ENCODE data around the gene DIP2B.

The DIP2B gene

GRCh38 chr12:50595667-50596066, 90.9 kb downstream of the DIP2B start:
- H3K27ac ChIP-seq, result no peak overlapping the region
- no peaks in the 10 kb centered on the region for H3K36me3 ChIP-seq (ENCODE audit: control insufficient read depth, insufficient read depth, low read length)
- no peaks in the 10 kb centered on the region for H3K27me3 ChIP-seq (ENCODE audit: control insufficient read depth, insufficient read depth, low read length)
- H3K4me1 ChIP-seq, result peaks cover 12% of the 10 kb centered on the region
- H2AFZ ChIP-seq, result no peak overlapping the region
- no peaks in the 10 kb centered on the region for H3K79me2 ChIP-seq
- TF ChIP-seq CTCF (IDR thresholded peaks at IDR 0.05), result no peak
- H3K4me3 ChIP-seq (ENCODE audit: low read depth, low read length), result no peak overlapping the region
- H3K4me2 ChIP-seq (ENCODE audit: low read length), result no peak overlapping the region
- H3K9ac ChIP-seq, result no peak overlapping the region
- no peaks in the 10 kb centered on the region for H3K9me3 ChIP-seq (ENCODE audit: control insufficient read depth, low read length)

- Histone ChIP-seq H3K36me3 (ENCODE audit: control insufficient read depth, insufficient read depth, low read length) (no peaks in the 10 kb centered on the region), H3K79me2 (peaks cover 2% of the 10 kb centered on the region), H2AFZ (no peak overlapping the region), H3K4me2 (ENCODE audit: low read length) (no peak overlapping the region), H3K9me3 (ENCODE audit: control insufficient read depth, low read length) (no peaks in the 10 kb centered on the region), H3K27me3 (ENCODE audit: control insufficient read depth, insufficient read depth, low read length) (no peaks in the 10 kb centered on the region), H3K4me3 (ENCODE audit: low read depth, low read length) (no peak overlapping the region), H3K27ac (no peak overlapping the region), H3K4me1 (peaks cover 12% of the 10 kb centered on the region), H3K9ac (no peak overlapping the region)
- no peak for TF ChIP-seq CTCF (IDR thresholded peaks at IDR 0.05)
Measured at GRCh38 chr12:50597200-50598195, 92.7 kb downstream of the DIP2B start.

GRCh38 chr12:50598321-50598862, 93.6 kb downstream of the DIP2B start:
- H3K9me3 ChIP-seq (ENCODE audit: control insufficient read depth, low read length), result no peaks in the 10 kb centered on the region
- H3K27me3 ChIP-seq (ENCODE audit: control insufficient read depth, insufficient read depth, low read length), result no peaks in the 10 kb centered on the region
- peaks cover 14% of the 10 kb centered on the region for H3K4me1 ChIP-seq
- H3K79me2 ChIP-seq, result peaks cover 2% of the 10 kb centered on the region
- H3K9ac ChIP-seq, result no peak overlapping the region
- H3K4me3 ChIP-seq (ENCODE audit: low read depth, low read length), result no peak overlapping the region
- H2AFZ ChIP-seq, result no peak overlapping the region
- H3K4me2 ChIP-seq (ENCODE audit: low read length), result no peak overlapping the region
- TF ChIP-seq CTCF (IDR thresholded peaks at IDR 0.05), result no peak
- no peak overlapping the region for H3K27ac ChIP-seq
- H3K36me3 ChIP-seq (ENCODE audit: control insufficient read depth, insufficient read depth, low read length), result no peaks in the 10 kb centered on the region

- H3K79me2 ChIP-seq, result peaks cover 2% of the 10 kb centered on the region
- no peak overlapping the region for H2AFZ ChIP-seq
- TF ChIP-seq CTCF (IDR thresholded peaks at IDR 0.05), result no peak
- peaks cover 22% of the 10 kb centered on the region for H3K4me1 ChIP-seq
- no peak overlapping the region for H3K27ac ChIP-seq
- no peaks in the 10 kb centered on the region for H3K9me3 ChIP-seq (ENCODE audit: control insufficient read depth, low read length)
- no peak overlapping the region for H3K9ac ChIP-seq
- no peak overlapping the region for H3K4me3 ChIP-seq (ENCODE audit: low read depth, low read length)
- no peaks in the 10 kb centered on the region for H3K27me3 ChIP-seq (ENCODE audit: control insufficient read depth, insufficient read depth, low read length)
- no peak overlapping the region for H3K4me2 ChIP-seq (ENCODE audit: low read length)
- H3K36me3 ChIP-seq (ENCODE audit: control insufficient read depth, insufficient read depth, low read length), result no peaks in the 10 kb centered on the region
Measured at GRCh38 chr12:50599366-50600095, 94.7 kb downstream of the DIP2B start.

Data from parathyroid adenoma (tissue), 2 donors.